Activated CD8-positive, alpha-beta memory T cell treated with anti-CD3 and anti-CD28 coated beads, Interleukin-2, amount 50 U/mL, for 4 hours (primary cell): ENCODE results near the gene EIPR1.
"Not testable (repeated sequence)": the region's sequence is repeated elsewhere in the genome, so short reads cannot be mapped to it uniquely, and the experiment has no call there.

ENCODE experiments used
- DNase-seq: peaks from one replicate; pipeline ENCODE4 v3.0.0-alpha.2; 2020

Gene EIPR1

DNA sequence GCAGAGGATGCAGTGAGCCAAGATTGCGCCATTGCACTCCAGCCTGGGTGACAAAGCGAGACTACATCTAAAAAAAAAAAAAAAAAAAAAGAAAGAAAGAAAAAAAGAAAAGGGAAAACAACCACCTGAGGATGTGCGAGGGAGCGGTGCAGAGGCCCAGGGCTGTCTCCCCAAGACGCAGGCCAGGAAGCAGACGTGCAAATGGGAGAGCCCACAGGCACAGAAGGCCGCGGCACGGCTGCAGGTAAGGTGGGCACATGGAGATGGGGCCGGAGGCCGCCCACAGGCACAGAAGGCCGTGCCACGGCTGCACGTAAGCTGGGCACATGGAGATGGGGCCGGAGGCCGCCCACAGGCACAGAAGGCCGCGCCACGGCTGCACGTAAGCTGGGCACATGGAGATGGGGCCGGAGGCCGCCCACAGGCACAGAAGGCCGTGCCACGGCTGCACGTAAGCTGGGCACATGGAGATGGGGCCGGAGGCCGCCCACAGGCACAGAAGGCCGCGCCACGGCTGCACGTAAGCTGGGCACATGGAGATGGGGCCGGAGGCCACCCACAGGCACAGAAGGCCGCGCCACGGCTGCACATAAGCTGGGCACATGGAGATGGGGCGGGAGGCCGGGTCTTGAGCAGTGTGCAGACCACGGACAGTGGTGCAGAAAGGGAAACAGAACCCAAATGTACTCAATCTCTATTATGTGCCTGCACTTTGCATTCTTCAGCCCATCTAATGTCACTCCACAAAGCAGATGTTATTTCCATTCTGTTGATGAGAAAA, 93.6 kb downstream of the EIPR1 start:
- DNase-seq, result not testable (repeated sequence)

DNA sequence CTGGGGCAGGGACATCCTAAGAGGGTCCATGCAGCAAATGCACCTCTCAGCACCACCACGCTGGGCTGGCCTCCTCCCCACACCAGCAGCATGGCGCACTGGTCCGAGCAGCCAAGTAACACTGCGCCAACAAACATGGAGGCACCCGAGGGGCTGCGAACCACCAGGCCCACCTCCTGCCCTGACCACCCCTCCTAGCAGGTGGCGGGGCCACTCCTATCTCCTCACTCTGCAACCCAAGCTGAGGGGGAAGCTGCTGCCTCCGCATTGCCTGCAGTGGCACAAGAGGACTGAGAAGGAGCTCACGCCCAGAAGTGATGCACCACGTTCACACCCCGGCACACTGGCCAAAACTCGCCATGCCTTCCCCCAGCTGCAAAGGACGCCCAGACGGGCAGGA, 94.4 kb downstream of the EIPR1 start:
- DNase-seq, result no peak

DNA sequence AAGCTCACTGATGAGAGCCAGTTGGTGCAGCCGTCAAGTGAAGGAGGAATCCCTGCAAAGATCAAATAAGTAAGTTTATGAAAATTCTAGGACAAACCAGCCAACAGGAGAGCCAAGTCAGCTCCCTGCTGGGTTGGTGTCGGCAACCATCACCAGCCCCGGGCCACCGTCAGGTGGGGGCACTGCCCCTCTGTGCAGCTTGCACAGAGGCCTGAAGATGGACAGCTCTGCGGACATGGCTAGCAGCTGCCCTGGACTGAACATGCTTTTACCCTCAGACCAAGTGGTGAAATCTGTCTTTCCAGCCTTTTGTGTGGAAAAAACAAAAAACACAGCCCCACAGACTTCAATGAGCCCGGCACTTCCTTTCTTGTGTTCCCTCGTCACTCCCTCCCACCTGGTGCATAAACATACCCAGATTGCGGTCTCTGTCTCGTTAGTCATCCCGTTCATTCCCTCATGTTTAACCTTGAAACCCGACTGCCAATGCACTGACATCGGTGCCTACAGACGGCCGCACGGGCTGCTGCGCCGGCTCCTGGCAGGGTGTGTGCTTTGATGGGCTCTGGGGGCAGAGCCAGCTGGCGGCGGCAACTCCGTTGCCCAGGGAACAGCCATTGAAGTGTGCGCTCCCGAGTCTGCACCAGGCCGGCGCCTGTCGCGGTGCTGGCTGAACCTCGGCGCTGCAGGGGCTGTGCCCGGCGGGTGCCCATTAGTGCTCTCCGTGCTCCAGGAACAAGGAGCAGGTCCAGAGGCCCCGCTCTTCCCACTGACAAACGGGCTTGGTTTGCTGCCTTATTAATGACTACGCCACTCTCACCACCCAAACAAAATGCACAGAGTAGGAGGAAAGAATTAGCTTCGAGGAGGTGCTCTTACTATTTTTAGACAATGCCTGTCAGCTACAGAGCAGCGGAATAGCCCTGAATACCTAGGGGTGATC, 95.3 kb downstream of the EIPR1 start:
- peak; percentile 7 for DNase-seq

DNA sequence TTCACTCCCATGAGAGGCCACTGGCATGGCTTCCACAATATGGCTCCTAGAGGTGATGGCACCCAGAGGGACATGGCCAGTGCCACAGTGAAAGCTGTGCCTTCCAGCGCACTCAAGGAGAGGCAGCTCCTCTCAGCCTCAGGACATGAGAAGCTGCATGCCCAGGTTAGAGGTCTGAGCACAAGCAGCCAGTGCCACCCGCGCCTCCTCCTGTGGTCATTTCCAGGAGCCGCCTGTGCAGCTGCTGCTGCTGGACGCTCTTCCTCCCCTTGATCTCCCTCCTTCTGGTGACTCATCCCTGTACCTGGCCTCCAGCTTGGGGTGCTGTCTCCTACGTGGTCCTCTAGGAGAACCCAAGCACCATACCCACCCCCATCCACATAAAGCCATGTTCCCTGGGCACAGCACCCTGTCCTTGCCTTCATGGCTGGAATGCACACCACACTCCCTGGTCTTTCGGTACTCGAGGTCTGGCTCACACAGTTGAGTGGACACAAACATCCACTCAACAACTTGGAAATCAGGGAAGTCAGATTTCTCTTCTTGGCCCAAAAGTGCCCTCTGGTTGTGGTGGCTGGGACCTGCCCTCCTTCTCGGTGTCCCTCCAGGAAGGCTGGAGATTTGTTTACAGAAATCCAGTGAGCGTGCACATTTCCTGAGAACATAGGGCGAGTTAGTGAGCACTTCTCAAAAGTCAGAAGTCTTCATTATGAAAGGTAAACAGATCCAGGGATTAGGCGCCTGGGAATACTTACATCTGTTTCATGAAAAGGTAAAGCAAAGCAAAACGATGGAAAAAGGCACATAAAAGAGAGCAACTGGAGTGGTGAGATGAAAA, 96.7 kb downstream of the EIPR1 start:
- DNase-seq, result peak; percentile 1

DNA sequence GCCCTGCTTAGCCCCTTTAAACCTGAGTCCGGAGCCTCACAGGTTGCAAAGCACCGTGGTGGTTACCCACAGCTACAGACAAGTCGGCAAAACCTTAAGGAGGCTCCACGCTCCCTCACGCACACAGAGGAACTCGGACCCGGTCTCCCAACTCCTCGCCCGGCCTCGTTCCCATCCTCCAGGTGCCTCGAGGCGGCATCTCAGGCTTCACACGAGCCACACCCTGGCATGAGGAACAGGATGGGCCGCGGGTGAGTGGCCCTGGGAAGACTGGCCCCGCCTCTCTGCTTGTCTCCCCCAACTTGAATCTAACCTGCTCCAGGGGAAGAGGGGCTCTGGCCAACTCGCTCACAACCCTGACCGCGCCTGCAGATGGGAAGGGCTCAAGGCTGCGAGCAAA, 97.4 kb downstream of the EIPR1 start:
- DNase-seq, result peak; percentile 13

DNA sequence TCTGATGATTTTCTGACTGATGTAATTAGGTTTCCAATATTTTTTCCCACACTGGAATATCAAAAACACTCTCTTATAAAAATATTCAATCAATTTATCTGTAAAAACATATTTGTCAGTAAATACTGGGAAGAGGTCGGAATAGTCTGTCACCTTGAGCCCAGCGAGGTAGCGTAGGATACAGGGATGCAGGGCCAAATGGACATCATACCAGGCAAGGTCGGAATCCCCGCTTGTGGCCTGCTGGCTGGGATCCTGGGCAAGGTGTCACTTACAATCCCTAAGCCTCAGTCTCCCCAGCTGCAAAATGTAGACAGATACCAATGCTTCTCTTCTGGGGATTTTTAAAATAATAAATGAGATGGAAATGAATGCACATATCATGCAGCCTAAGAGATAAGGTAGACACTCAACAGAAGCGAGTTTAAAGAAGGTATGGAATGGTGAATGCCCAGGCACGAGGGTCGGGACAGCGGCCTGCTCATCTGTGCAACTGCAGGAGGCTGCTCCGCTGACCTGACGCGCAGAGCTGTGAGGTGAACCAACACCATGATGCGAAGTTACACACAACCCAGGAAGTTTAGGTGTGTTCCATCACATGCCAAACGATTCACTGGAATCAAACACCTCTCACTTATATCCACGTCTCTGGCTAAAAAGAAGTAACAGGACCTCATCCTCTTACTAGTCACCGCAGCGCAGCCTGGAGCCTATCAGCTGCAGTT, 98.2 kb downstream of the EIPR1 start:
- DNase-seq, result peak; percentile 2

GRCh38 chr2:3278521-3279218, 98.9 kb downstream of the EIPR1 start:
- DNase-seq, result peak; percentile 6

DNA sequence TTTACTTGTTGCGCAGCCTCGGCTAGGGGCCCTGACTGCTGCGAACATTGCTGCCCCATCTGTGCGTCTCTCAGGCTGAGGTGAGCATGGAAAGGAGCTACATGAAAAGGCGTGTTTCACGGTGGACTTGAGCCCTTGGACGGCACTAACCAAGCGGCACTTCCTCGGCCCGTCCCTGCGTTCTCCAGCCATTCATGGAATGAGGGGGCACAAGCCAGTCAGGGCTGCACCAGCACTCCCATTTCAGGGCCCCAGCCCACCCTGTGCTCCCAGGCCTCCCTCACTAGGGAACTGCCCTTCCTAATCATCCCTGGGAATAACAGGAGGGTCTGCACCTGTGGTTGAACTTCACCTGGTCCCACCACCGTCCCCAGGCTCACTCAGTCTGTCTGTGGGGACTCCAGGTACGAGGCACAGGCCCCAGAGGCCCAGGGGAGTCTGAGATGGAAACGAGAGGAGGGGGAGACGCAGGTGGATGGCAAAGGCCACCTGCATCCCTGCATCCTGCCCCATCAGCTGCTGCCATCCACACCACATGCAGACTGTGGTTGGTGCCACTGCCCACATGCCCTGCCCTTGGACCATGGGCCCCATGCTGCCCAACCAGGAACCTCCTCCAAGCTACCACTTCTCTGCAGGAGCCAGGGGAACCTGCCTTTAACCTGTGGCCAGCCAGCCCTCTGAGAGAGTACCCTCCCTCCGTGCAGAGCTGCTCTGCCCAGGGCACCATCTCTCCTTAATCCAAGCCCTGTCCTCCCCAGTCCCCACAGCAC, 99.7 kb downstream of the EIPR1 start:
- DNase-seq, result peak; percentile 5

DNA sequence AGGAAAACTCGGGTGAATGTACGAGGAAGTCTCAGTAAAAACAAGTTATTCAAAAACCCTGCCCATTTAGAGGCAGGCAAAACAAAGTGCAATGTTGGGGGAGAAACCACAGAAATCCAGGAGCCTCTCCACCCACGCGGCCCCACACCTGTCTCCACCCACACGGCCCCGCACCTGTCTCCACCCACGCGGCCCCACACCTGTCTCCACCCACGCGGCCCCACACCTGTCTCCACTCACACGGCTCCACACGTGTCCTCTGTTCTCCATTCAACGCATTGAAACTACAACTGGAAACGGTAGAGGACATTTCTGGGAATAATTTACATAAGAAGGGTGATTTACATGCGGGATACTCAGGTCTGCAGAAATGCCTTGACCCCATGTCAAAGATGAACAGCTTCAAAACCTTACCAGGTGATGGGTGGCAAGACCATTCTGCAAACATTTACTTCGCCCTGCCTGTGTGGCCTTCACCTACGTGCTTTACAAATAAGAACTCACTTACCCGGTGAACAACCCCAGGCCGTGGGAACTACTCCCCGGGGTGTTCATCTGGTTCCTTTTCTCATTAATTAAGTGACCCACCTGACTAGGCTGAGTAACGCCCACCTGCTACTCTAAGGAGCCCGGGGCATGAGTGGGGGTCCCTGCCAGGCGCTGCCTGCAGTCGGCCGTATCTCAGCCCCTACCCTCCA, 100.4 kb downstream of the EIPR1 start:
- peak; percentile 1 for DNase-seq

DNA sequence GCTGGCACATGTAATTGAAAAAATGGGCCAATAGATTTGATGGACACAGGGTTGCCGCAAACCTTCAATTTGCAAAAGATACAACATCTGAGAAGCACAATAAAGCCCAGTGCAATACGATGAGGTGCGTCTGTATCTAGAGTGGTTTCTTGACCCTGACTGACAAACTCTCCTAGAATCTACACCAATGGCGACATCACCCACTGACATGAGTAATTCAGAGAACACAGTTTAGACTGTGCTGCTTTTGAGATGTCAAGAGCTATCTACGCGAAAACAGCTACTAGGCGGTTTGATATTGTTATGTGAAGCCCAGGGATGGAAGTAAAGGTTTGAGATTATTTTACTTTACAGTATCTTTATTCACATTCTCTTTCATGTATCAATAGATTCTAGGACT, 104.9 kb downstream of the EIPR1 start:
- DNase-seq, result no peak

GRCh38 chr2:3270095-3270478, 107.5 kb downstream of the EIPR1 start:
- DNase-seq, result no peak

DNA sequence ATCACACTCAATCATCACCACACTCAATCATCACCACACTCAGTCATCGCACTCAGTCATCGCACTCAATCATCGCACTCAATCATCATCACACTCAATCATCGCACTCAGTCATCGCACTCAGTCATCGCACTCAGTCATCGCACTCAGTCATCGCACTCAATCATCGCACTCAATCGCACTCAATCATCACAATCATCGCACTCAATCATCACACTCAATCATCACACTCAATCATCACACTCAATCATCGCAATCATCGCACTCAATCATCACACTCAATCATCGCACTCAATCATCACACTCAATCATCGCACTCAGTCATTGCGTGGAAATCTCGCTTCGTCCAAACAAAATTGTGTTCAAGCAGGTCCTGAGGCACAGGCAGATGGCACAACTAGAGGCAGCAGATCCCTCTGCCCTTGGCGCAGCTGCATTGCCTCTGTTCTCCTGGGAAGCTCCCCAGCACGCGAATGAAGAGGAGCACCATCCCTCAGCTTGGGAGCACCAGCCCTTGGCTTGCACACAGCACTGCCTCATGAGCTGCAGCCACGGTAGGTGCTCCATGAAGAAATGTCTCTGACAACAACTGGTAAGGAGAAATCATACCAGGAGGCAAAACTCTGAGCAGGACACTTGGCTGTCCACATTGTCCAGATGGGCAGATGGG, 108.1 kb downstream of the EIPR1 start:
- DNase-seq, result no peak

DNA sequence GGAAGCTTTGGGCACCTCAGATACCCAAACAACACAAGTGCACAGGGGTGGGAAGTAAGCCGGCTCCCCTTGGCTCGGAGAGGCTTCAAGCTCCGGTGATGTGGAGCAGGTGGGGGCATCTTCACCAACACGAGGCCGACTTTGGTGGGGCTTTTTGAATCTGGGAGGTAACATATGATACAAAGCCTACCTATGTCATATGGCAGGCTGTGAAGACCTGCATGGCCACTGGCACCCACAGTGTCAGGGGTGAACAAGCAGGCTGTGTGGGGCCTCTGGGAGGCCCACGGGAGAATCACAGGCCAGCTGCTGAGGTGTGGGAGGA, 109.0 kb downstream of the EIPR1 start:
- DNase-seq, result no peak

- DNase-seq, result no peak
Observed at GRCh38 chr2:3267869-3268704, 109.5 kb downstream of the EIPR1 start.

GRCh38 chr2:3266925-3267867, 110.4 kb downstream of the EIPR1 start:
- DNase-seq, result no peak

DNA sequence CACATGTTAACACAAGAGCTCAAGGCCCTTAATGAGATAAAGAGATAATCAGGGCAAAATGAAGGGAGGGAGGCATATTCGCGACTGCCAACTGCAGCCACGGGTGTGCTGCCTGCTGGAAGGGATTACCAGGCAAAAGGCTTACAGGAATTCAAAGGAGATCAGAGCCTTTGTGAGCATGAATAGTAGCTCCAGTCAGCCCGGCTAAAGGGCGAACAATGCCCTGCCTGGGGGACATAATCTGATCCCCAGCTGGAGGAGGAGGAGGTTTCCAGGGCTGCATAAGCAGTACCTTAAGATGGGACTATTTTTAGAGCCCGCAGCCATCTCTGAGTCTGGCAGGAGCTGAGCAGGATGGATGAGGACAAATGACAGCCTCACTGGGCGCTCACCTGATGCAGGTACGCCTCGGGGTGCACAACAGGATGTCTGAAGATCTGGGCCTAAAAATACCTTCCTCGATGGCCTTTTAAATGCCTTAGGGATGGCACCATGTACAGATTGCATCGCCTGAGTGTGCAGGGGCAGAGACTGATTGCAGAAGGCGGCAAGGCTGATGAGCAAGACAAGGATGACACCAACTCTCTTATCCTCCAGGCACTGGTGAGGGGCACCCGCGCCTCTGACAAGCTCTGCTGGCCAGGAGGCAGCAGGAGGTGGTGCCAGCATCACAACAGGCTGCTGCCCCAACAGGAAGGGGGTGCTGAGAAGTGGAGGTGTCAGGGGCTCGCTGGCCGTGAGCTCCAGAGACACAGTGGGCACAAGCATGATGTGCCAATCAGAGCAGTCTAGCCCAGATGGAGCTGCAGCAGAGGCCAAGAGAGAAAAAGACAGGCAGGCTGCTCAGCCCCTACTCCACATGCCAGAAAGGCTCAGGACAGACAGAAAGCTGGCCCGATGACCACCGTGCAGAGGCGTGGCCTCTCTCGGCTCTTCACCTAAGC, 111.4 kb downstream of the EIPR1 start:
- DNase-seq, result no peak

DNA sequence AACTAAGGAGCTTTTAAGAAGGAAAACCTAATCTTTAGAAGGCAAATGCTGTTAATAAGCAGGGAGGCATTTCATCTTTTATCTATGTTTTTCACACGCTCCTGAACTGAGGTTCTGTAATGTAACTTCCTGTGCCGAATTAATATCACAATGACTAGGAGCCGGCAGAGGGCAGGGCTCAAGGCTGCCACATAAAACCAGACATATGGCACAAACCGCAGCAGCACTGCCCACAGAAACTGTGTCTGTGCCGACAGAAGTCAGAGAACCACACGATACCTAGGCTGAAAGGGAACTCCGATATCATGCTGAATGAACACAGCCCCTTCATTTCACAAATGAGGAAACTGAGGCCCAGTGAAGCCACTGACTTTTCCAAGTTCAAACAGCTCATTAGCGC, 112.1 kb downstream of the EIPR1 start:
- no peak for DNase-seq
